Measurements from ENCODE around the gene GNB1L.

- TF ChIP-seq EZH2 (IDR thresholded peaks at IDR 0.05; ENCODE audit: low read length, unreplicated experiment) = no peak
- no peak for TF ChIP-seq CTCF (conservative IDR thresholded peaks at IDR 0.05; ENCODE audit: low read depth, low read length)
Observed at GRCh38 chr22:19811211-19811621, 43.5 kb downstream of the GNB1L start.
